ENCODE results near the gene ANO10. TPM values are rescaled to one million over a fixed set of nuclear protein-coding genes. Genes with fewer than 3 reads are reported as not detected.
"Not testable (repeated sequence)": the region's sequence is repeated elsewhere in the genome, so short reads cannot be mapped to it uniquely, and the experiment has no call there.

ANO10 gene
- total and polyA plus RNA-seq, 7 donors: 9.0 to 30.5 (median 16.8) TPM

GRCh38 chr3:43465109-43465508 lies 156.7 kb downstream of the ANO10 start:
- H3K4me3 ChIP-seq: no peak overlapping the region
- H3K27me3 ChIP-seq: no peaks in the 10 kb centered on the region
- DNase-seq: no peak
- H3K27ac ChIP-seq: no peak overlapping the region
- TF ChIP-seq POLR2AphosphoS5 (IDR thresholded peaks at IDR 0.05): no peak
- TF ChIP-seq, protein P1, sequence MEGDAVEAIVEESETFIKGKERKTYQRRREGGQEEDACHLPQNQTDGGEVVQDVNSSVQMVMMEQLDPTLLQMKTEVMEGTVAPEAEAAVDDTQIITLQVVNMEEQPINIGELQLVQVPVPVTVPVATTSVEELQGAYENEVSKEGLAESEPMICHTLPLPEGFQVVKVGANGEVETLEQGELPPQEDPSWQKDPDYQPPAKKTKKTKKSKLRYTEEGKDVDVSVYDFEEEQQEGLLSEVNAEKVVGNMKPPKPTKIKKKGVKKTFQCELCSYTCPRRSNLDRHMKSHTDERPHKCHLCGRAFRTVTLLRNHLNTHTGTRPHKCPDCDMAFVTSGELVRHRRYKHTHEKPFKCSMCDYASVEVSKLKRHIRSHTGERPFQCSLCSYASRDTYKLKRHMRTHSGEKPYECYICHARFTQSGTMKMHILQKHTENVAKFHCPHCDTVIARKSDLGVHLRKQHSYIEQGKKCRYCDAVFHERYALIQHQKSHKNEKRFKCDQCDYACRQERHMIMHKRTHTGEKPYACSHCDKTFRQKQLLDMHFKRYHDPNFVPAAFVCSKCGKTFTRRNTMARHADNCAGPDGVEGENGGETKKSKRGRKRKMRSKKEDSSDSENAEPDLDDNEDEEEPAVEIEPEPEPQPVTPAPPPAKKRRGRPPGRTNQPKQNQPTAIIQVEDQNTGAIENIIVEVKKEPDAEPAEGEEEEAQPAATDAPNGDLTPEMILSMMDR (IDR thresholded peaks at IDR 0.05): no peak
- no peak for TF ChIP-seq EP300 (IDR thresholded peaks at IDR 0.05)
- no peaks in the 10 kb centered on the region for H3K36me3 ChIP-seq
- intact Hi-C loops (cut with DNase I): no loop called here
- H3K4me1 ChIP-seq: no peaks in the 10 kb centered on the region
- H3K9me3 ChIP-seq: no peaks in the 10 kb centered on the region

DNA sequence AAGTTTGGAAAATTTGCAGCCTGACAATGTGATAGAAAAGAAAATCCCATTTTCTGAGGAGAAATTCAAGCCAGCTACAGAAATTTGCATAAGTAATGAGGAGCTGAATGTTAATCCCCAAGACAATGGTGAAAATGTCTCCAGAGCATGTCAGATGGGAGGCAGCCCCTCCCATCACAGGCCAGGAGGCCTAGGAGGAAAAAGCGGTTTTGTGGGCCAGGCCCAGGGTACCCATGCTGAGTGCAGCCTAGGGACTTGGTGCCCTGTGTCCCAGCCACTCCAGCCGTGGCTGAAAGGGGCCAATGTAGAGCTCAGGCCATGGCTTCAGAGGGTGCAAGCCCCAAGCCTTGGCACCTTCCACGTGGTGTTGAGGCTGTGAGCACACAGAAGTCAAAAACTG lies 159.2 kb downstream of the ANO10 start:
- H3K9me3 ChIP-seq; H3K4me3 ChIP-seq; H3K27me3 ChIP-seq; H3K4me1 ChIP-seq; H3K36me3 ChIP-seq; H3K27ac ChIP-seq; intact Hi-C loops (cut with DNase I); DNase-seq: not testable (repeated sequence)
- WGBS, 2 donors: 93 to 94% methylated on average over 3 of the region's 3 CpGs

DNA sequence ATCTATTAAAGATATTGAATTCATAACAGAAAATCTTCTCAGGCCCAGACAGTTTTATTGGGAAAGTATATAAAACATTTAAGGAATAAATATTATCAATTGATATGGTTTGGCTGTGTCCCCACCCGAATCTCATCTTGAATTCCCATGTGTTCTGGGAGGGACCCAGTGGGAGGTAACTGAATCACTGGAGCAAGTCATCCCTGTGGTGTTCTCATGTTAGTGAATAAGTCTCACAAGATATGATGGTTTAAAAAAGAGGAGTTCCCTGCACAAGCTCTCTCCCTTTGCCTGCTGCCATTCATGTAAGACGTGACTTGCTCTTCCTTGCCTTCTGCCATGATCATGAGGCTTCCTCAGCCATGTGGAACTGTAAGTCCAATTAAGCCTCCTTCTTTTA lies 160.5 kb downstream of the ANO10 start:
- Histone ChIP-seq H3K4me1 (no peaks in the 10 kb centered on the region), H3K27ac (no peak overlapping the region), H3K9me3 (no peaks in the 10 kb centered on the region), H3K4me3 (no peak overlapping the region), H3K36me3 (no peaks in the 10 kb centered on the region), H3K27me3 (no peaks in the 10 kb centered on the region)
- DNase-seq: no peak
- intact Hi-C loops (cut with DNase I): no loop called here
- 94 to 96% methylated on average over 2 of the region's 2 CpGs for WGBS, 2 donors
- TF ChIP-seq, protein P1 (IDR thresholded peaks at IDR 0.05): no peak
- no peak for TF ChIP-seq POLR2AphosphoS5 (IDR thresholded peaks at IDR 0.05)
- no peak for TF ChIP-seq POLR2A (IDR thresholded peaks at IDR 0.05)
- no peak for TF ChIP-seq EP300 (IDR thresholded peaks at IDR 0.05)

- H3K4me3 ChIP-seq; H3K9me3 ChIP-seq; H3K27me3 ChIP-seq; intact Hi-C loops (cut with DNase I); H3K36me3 ChIP-seq; H3K27ac ChIP-seq; DNase-seq: not testable (repeated sequence)
- WGBS, 2 donors: 35 to 62% methylated on average over 1 of the region's 1 CpG
- H3K4me1 ChIP-seq: peaks cover 0 to 13% (median 5%) of the 10 kb centered on the region in 4 donors
Observed at GRCh38 chr3:43457038-43457437, 164.8 kb downstream of the ANO10 start.

DNA sequence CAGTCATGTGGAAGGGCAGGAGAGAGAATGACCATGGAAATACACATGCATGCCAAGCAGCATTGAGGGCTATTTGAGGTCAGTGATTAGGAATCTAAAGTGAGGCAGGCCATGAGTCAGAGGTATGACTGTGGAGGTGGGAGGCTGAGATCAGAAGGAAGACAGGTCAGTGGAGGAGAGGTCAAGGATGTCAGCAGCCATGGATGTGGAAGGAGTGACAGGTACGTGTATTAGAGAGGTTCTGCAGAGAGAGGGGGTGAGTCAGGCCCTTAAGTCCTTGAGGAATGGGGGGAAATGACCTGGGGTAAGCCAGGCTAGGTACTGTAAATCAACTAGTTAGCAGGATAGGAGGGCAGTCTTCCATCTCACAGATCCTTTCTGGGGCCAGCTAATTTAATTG lies 166.6 kb downstream of the ANO10 start:
- intact Hi-C loops (cut with DNase I): no loop called here
- 71 to 85% methylated on average over 1 of the region's 1 CpG for WGBS, 2 donors
- H3K36me3 ChIP-seq: no peaks in the 10 kb centered on the region
- H3K4me1 ChIP-seq: peaks cover 0 to 13% (median 5%) of the 10 kb centered on the region in 4 donors
- TF ChIP-seq, protein P1 (IDR thresholded peaks at IDR 0.05): no peak
- TF ChIP-seq EP300 (IDR thresholded peaks at IDR 0.05): no peak
- TF ChIP-seq POLR2A (IDR thresholded peaks at IDR 0.05): no peak
- TF ChIP-seq POLR2AphosphoS5 (IDR thresholded peaks at IDR 0.05): no peak
- DNase-seq: no peak
- H3K27ac ChIP-seq: no peak overlapping the region
- H3K9me3 ChIP-seq: no peaks in the 10 kb centered on the region
- no peaks in the 10 kb centered on the region for H3K27me3 ChIP-seq
- no peak overlapping the region for H3K4me3 ChIP-seq

GRCh38 chr3:43453981-43454380 lies 167.8 kb downstream of the ANO10 start:
- intact Hi-C loops (cut with DNase I): no loop called here
- no peak overlapping the region for H3K27ac ChIP-seq
- no peaks in the 10 kb centered on the region for H3K36me3 ChIP-seq
- 80 to 85% methylated on average over 1 of the region's 1 CpG for WGBS, 2 donors
- H3K4me3 ChIP-seq: no peak overlapping the region
- H3K9me3 ChIP-seq: no peaks in the 10 kb centered on the region
- no peaks in the 10 kb centered on the region for H3K27me3 ChIP-seq
- no peak for DNase-seq
- peaks cover 0 to 13% (median 5%) of the 10 kb centered on the region in 4 donors for H3K4me1 ChIP-seq
- no peak for TF ChIP-seq POLR2AphosphoS5 (IDR thresholded peaks at IDR 0.05)
- TF ChIP-seq, protein P1 (IDR thresholded peaks at IDR 0.05): no peak
- no peak for TF ChIP-seq EP300 (IDR thresholded peaks at IDR 0.05)
- no peak for TF ChIP-seq POLR2A (IDR thresholded peaks at IDR 0.05)
